ENCODE measurements around the gene CDC73.

Gene CDC73

DNA sequence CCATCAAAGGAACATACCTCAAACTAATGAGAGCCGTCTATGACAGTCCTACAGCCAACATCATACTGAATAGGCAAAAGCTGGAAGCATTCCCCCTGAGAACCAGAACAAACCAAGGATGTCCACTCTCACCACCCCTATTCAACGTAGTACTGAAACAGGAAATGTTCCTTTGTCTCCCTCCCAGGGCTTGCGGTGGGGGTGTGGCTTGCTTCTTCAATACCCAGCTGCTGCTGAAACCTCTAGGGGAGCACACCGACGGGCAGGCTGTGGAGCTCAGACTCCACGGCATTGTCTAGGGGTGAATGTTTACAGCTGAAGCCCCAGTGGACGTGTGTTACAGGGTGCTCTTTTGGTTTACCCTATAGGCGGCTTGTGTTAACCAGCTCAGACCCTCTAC is 95.1 kb downstream of the CDC73 start:
- no peaks in the 10 kb centered on the region for H3K9me2 ChIP-seq (replicated peaks; ENCODE audit: insufficient read depth, low read length)
- H3K27ac ChIP-seq (ENCODE audit: low read length): no peak overlapping the region
- H3K9me3 ChIP-seq (replicated peaks; ENCODE audit: insufficient read depth, low read length): no peaks in the 10 kb centered on the region
- no peak overlapping the region for H3K4me3 ChIP-seq (ENCODE audit: low read length)
- no peak overlapping the region for H3K4me2 ChIP-seq (ENCODE audit: low read depth, low read length)
- H3K27me3 ChIP-seq (replicated peaks; ENCODE audit: insufficient read depth, low read length): no peaks in the 10 kb centered on the region
- peaks cover under 1% of the 10 kb centered on the region; the same call in 1 of the 2 replicates for H3K4me1 ChIP-seq (ENCODE audit: low read length)
- H3K9ac ChIP-seq (ENCODE audit: low read length): no peak overlapping the region
- 0 out of 2 replicates have a peak, but pooled peaks cover 6% of the 10 kb centered on the region for H3K79me2 ChIP-seq (ENCODE audit: low read length)
- H4K20me1 ChIP-seq (ENCODE audit: insufficient read depth, low read length): no peaks in the 10 kb centered on the region; the same call in 1 of the 2 replicates
- H3F3A ChIP-seq (ENCODE audit: insufficient read depth, low read length): no peaks in the 10 kb centered on the region
- TF ChIP-seq CTCF (IDR thresholded peaks at IDR 0.05; ENCODE audit: low read length) (no peak), EZH2phosphoT487 (IDR thresholded peaks at IDR 0.05; ENCODE audit: low read length) (no peak), EZH2 (optimal IDR thresholded peaks at IDR 0.05; ENCODE audit: low read depth, low read length) (no peak)
- no peak overlapping the region for H2AFZ ChIP-seq (ENCODE audit: low read length)
- H3K36me3 ChIP-seq (replicated peaks; ENCODE audit: insufficient read depth, low read length): no peaks in the 10 kb centered on the region; the same call in 1 of the 2 replicates
- DNase-seq: no peak

DNA sequence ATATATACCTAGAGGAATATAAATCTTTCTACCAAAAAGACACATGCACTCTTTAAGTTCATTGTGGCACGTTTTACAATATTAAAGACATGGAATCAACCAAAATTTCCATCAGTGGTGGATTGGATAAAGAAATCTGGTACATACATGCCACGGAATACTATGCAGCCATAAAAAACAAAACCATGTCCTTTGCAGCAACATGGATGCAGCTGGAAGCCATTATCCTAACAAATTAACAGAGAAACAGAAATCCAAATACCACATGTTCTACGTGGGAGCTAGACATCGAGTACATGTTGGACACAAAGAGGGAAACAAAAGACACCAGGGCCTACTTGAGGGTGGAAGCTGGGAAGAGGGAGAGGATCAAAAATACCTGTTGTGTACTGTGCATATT is 97.6 kb downstream of the CDC73 start:
- Histone ChIP-seq H3K4me2 (ENCODE audit: low read depth, low read length) (no peak overlapping the region), H3K27me3 (replicated peaks; ENCODE audit: insufficient read depth, low read length) (no peaks in the 10 kb centered on the region), H3F3A (ENCODE audit: insufficient read depth, low read length) (no peaks in the 10 kb centered on the region), H3K4me3 (ENCODE audit: low read length) (no peak overlapping the region), H3K9me2 (replicated peaks; ENCODE audit: insufficient read depth, low read length) (no peaks in the 10 kb centered on the region), H2AFZ (ENCODE audit: low read length) (no peak overlapping the region), H3K4me1 (ENCODE audit: low read length) (no peaks in the 10 kb centered on the region), H3K36me3 (replicated peaks; ENCODE audit: insufficient read depth, low read length) (no peaks in the 10 kb centered on the region), H4K20me1 (ENCODE audit: insufficient read depth, low read length) (no peaks in the 10 kb centered on the region), H3K79me2 (ENCODE audit: low read length) (0 out of 2 replicates have a peak, but pooled peaks cover 4% of the 10 kb centered on the region), H3K9ac (ENCODE audit: low read length) (no peak overlapping the region), H3K27ac (ENCODE audit: low read length) (no peak overlapping the region), H3K9me3 (replicated peaks; ENCODE audit: insufficient read depth, low read length) (no peaks in the 10 kb centered on the region)
- DNase-seq: no peak
- TF ChIP-seq CTCF (IDR thresholded peaks at IDR 0.05; ENCODE audit: low read length) (no peak), EZH2 (optimal IDR thresholded peaks at IDR 0.05; ENCODE audit: low read depth, low read length) (no peak), EZH2phosphoT487 (IDR thresholded peaks at IDR 0.05; ENCODE audit: low read length) (no peak)

- no peak for TF ChIP-seq EZH2 (optimal IDR thresholded peaks at IDR 0.05; ENCODE audit: low read depth, low read length)
- TF ChIP-seq CTCF (IDR thresholded peaks at IDR 0.05; ENCODE audit: low read length): no peak
- no peak for TF ChIP-seq EZH2phosphoT487 (IDR thresholded peaks at IDR 0.05; ENCODE audit: low read length)
- Histone ChIP-seq H3K4me2 (ENCODE audit: low read depth, low read length) (no peak overlapping the region), H3K27ac (ENCODE audit: low read length) (no peak overlapping the region)
Measured at GRCh38 chr1:193221651-193222050, 99.8 kb downstream of the CDC73 start.

More at GRCh38 chr1:193221651-193222050, 99.8 kb downstream of the CDC73 start:
- no peak overlapping the region for H3K4me3 ChIP-seq (ENCODE audit: low read length)
- no peaks in the 10 kb centered on the region for H3K27me3 ChIP-seq (replicated peaks; ENCODE audit: insufficient read depth, low read length)
- H3F3A ChIP-seq (ENCODE audit: insufficient read depth, low read length): no peaks in the 10 kb centered on the region
- no peaks in the 10 kb centered on the region for H4K20me1 ChIP-seq (ENCODE audit: insufficient read depth, low read length)
- no peaks in the 10 kb centered on the region for H3K9me3 ChIP-seq (replicated peaks; ENCODE audit: insufficient read depth, low read length)
- H2AFZ ChIP-seq (ENCODE audit: low read length): no peak overlapping the region
- no peak overlapping the region for H3K9ac ChIP-seq (ENCODE audit: low read length)
- H3K79me2 ChIP-seq (ENCODE audit: low read length): peaks cover 12% of the 10 kb centered on the region; the same call in 1 of the 2 replicates
- no peaks in the 10 kb centered on the region for H3K9me2 ChIP-seq (replicated peaks; ENCODE audit: insufficient read depth, low read length)
- DNase-seq: no peak
- H3K36me3 ChIP-seq (replicated peaks; ENCODE audit: insufficient read depth, low read length): no peaks in the 10 kb centered on the region
- H3K4me1 ChIP-seq (ENCODE audit: low read length): peaks cover 10% of the 10 kb centered on the region; the same call in 1 of the 2 replicates

Data from MM.1S (cell line).